Activated naive CD8-positive, alpha-beta T cell treated with anti-CD3 and anti-CD28 coated beads for 36 hours (primary cell): ENCODE data around the gene MAST4. TPM values are rescaled to one million over a fixed set of nuclear protein-coding genes. Genes with fewer than 3 reads are reported as not detected.
A peak's percentile ranks its signal among the peaks of the same experiment; 100 is the strongest.
"Not testable (repeated sequence)": the region's sequence is repeated elsewhere in the genome, so short reads cannot be mapped to it uniquely, and the experiment has no call there.

Source experiments
- DNase-seq: peaks from one replicate; pipeline ENCODE4 v3.0.0; 2021
- H3K27ac Mint-ChIP-seq: one replicate; pipeline ENCODE4 v1.8.0; 2022; ENCODE audit warnings: mild to moderate bottlenecking, moderate library complexity, mixed read lengths
- H3K27me3 Mint-ChIP-seq: one replicate; pipeline ENCODE4 v1.8.0; 2022; ENCODE audit warnings: mild to moderate bottlenecking, mixed read lengths
- H3K36me3 Mint-ChIP-seq: one replicate; pipeline ENCODE4 v1.8.0; 2021; ENCODE audit warnings: mild to moderate bottlenecking, mixed read lengths
- H3K4me1 Mint-ChIP-seq: one replicate; pipeline ENCODE4 v1.8.0; 2021; ENCODE audit warnings: mixed read lengths
- H3K4me3 Mint-ChIP-seq: one replicate; pipeline ENCODE4 v1.8.0; 2022; ENCODE audit warnings: mild to moderate bottlenecking, moderate library complexity, mixed read lengths
- H3K9me3 Mint-ChIP-seq: one replicate; pipeline ENCODE4 v1.8.0; 2022; ENCODE audit warnings: mixed read lengths
- total RNA-seq, 2 experiments: library from RNA; stranded (reverse); gene quantifications; one replicate each; pipeline ENCODE4 v1.2.3, GENCODE V29; 2021

The MAST4 gene
- total RNA-seq, 2 experiments from 2014 or later = 8.9 to 9.8 TPM

- no peaks in the 10 kb centered on the region for H3K9me3 Mint-ChIP-seq
- DNase-seq = peak; percentile 87
- no peaks in the 10 kb centered on the region for H3K27me3 Mint-ChIP-seq
- H3K4me1 Mint-ChIP-seq = peaks cover 43% of the 10 kb centered on the region
- peaks cover 22% of the 10 kb centered on the region for H3K36me3 Mint-ChIP-seq
- peak overlapping the region; percentile 95 for H3K27ac Mint-ChIP-seq
- H3K4me3 Mint-ChIP-seq = peak overlapping the region; percentile 80
Observed at GRCh38 chr5:67165526-67166459, 569.6 kb downstream of the MAST4 start.

- Mint-ChIP-seq H3K36me3 (peaks cover 22% of the 10 kb centered on the region), H3K27me3 (no peaks in the 10 kb centered on the region), H3K9me3 (no peaks in the 10 kb centered on the region), H3K4me1 (peaks cover 34% of the 10 kb centered on the region), H3K27ac (peak overlapping the region; percentile 95), H3K4me3 (peak overlapping the region; percentile 80)
- peak; percentile 81 for DNase-seq
Observed at GRCh38 chr5:67166460-67167285, 570.5 kb downstream of the MAST4 start.

- no peaks in the 10 kb centered on the region for H3K27me3 Mint-ChIP-seq
- peak overlapping the region; percentile 95 for H3K27ac Mint-ChIP-seq
- H3K9me3 Mint-ChIP-seq = no peaks in the 10 kb centered on the region
- H3K36me3 Mint-ChIP-seq = peaks cover 17% of the 10 kb centered on the region
- peaks cover 26% of the 10 kb centered on the region for H3K4me1 Mint-ChIP-seq
- no peak for DNase-seq
- peak overlapping the region; percentile 80 for H3K4me3 Mint-ChIP-seq
Observed at GRCh38 chr5:67168069-67168468, 571.9 kb downstream of the MAST4 start.

DNA sequence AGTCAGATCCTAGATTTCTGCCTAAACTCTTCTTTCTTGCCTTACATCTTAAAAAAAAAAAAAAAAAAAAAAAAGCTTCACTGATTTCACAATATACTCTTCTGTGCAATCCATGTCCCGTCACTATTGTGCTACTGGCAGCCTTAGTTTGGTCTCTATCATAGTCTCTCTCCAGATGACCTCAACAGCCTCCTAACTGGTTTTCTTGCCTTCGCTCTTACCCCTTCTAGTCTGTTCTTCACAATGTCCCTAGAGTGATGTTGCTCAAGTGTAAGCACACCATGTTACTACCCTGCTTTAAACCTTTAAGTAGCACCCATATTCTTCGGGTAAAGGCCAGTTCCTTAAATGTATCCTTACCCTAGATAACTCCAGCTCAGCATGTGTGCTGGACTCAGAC lies 574.6 kb downstream of the MAST4 start:
- Mint-ChIP-seq H3K4me3 (no peak overlapping the region), H3K27ac (no peak overlapping the region), H3K4me1 (peaks cover 18% of the 10 kb centered on the region), H3K9me3 (peaks cover 3% of the 10 kb centered on the region), H3K36me3 (peaks cover 1% of the 10 kb centered on the region), H3K27me3 (no peaks in the 10 kb centered on the region)
- DNase-seq = no peak

- not testable (repeated sequence) for H3K27me3 Mint-ChIP-seq, H3K27ac Mint-ChIP-seq, H3K4me3 Mint-ChIP-seq, H3K4me1 Mint-ChIP-seq, DNase-seq
- Mint-ChIP-seq H3K36me3 (peaks cover 13% of the 10 kb centered on the region), H3K9me3 (peaks cover 20% of the 10 kb centered on the region)
Observed at GRCh38 chr5:67173351-67173750, 577.2 kb downstream of the MAST4 start.

GRCh38 chr5:67173959-67174358 lies 577.8 kb downstream of the MAST4 start:
- Mint-ChIP-seq H3K36me3 (peaks cover 13% of the 10 kb centered on the region), H3K27ac (no peak overlapping the region), H3K4me1 (peaks cover 7% of the 10 kb centered on the region), H3K27me3 (no peaks in the 10 kb centered on the region), H3K9me3 (peaks cover 23% of the 10 kb centered on the region), H3K4me3 (no peak overlapping the region)
- DNase-seq = no peak

DNA sequence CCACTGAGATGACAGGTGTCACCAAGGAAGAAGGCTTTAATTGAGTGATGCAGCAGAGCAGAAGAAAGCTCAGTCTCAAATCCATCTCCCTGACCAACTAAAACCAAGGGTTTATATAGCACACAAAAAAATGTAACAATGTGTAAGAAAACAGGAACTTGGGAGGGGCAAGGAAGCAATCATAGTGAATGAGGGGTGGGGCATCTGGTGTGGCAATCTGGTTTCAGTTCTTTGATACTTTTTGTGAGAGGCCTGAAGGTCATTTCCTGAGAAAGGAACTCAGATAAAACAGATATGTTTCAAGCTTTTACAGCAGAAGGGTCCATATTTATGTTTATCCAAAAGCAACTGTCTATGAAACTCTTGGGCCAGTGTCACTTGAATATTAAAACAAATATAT lies 580.7 kb downstream of the MAST4 start:
- Mint-ChIP-seq H3K9me3 (peaks cover 23% of the 10 kb centered on the region), H3K4me3 (no peak overlapping the region), H3K36me3 (peaks cover 14% of the 10 kb centered on the region), H3K4me1 (peaks cover 19% of the 10 kb centered on the region), H3K27ac (no peak overlapping the region), H3K27me3 (no peaks in the 10 kb centered on the region)
- no peak for DNase-seq

- Mint-ChIP-seq H3K9me3 (peaks cover 23% of the 10 kb centered on the region), H3K4me1 (peaks cover 27% of the 10 kb centered on the region), H3K27ac (no peak overlapping the region), H3K4me3 (no peak overlapping the region), H3K27me3 (no peaks in the 10 kb centered on the region), H3K36me3 (peaks cover 14% of the 10 kb centered on the region)
- DNase-seq = no peak
Observed at GRCh38 chr5:67178085-67178484, 581.9 kb downstream of the MAST4 start.

- H3K27ac Mint-ChIP-seq = no peak overlapping the region
- no peaks in the 10 kb centered on the region for H3K27me3 Mint-ChIP-seq
- peaks cover 30% of the 10 kb centered on the region for H3K4me1 Mint-ChIP-seq
- H3K4me3 Mint-ChIP-seq = no peak overlapping the region
- no peak for DNase-seq
- H3K36me3 Mint-ChIP-seq = peaks cover 14% of the 10 kb centered on the region
- H3K9me3 Mint-ChIP-seq = peaks cover 23% of the 10 kb centered on the region
Observed at GRCh38 chr5:67178966-67179365, 582.8 kb downstream of the MAST4 start.

- no peak overlapping the region for H3K27ac Mint-ChIP-seq
- H3K9me3 Mint-ChIP-seq = peaks cover 23% of the 10 kb centered on the region
- peaks cover 14% of the 10 kb centered on the region for H3K36me3 Mint-ChIP-seq
- H3K4me3 Mint-ChIP-seq = no peak overlapping the region
- H3K4me1 Mint-ChIP-seq = peaks cover 30% of the 10 kb centered on the region
- H3K27me3 Mint-ChIP-seq = no peaks in the 10 kb centered on the region
- no peak for DNase-seq
Observed at GRCh38 chr5:67179697-67180361, 583.6 kb downstream of the MAST4 start.

- Mint-ChIP-seq H3K9me3 (peaks cover 14% of the 10 kb centered on the region), H3K4me1 (peaks cover 34% of the 10 kb centered on the region), H3K27me3 (no peaks in the 10 kb centered on the region), H3K27ac (peak overlapping the region; percentile 89), H3K36me3 (peaks cover 10% of the 10 kb centered on the region), H3K4me3 (peak overlapping the region; percentile 22)
- no peak for DNase-seq
Observed at GRCh38 chr5:67181648-67182221, 585.5 kb downstream of the MAST4 start.

- Mint-ChIP-seq H3K27me3 (no peaks in the 10 kb centered on the region), H3K4me3 (no peak overlapping the region), H3K36me3 (peaks cover 6% of the 10 kb centered on the region), H3K9me3 (peaks cover 9% of the 10 kb centered on the region), H3K27ac (peak overlapping the region; percentile 49), H3K4me1 (peaks cover 37% of the 10 kb centered on the region)
- no peak for DNase-seq
Observed at GRCh38 chr5:67182301-67182790, 586.2 kb downstream of the MAST4 start.

DNA sequence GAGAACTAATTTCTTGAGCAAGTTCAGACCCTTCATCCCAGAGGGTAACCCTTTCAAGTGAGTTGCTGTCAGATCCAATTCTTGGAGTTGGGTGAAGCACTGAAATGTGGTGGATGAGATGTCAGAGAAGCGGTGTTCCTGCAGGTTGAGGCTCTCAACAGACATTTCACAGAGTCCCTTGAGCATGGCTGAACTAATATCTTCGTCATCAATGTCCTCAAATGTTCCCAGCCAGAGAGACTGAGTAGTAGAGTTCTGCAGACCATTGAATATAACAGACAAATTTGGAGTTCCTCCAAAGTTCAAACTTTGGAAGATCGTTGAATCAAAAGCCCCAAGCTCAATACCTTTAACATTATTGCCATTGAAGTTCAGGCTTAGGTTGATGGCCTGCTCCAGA lies 587.7 kb downstream of the MAST4 start:
- Mint-ChIP-seq H3K27ac (no peak overlapping the region), H3K9me3 (no peaks in the 10 kb centered on the region), H3K4me3 (no peak overlapping the region), H3K4me1 (peaks cover 44% of the 10 kb centered on the region), H3K27me3 (no peaks in the 10 kb centered on the region), H3K36me3 (peaks cover 1% of the 10 kb centered on the region)
- DNase-seq = no peak

- Mint-ChIP-seq H3K36me3 (no peaks in the 10 kb centered on the region), H3K4me3 (no peak overlapping the region), H3K4me1 (peaks cover 38% of the 10 kb centered on the region), H3K27me3 (no peaks in the 10 kb centered on the region), H3K27ac (peak overlapping the region; percentile 5), H3K9me3 (peaks cover under 1% of the 10 kb centered on the region)
- no peak for DNase-seq
Observed at GRCh38 chr5:67187006-67187715, 591.0 kb downstream of the MAST4 start.
